K562 treated with DMSO at 1 percent for 48 hours (cell line): Measurements from ENCODE around the gene USP17L17. TPM values are rescaled to one million over a fixed set of nuclear protein-coding genes. Genes with fewer than 3 reads are reported as not detected.

ENCODE experiments used
- total RNA-seq: library from RNA; unstranded; fragments of 300-600 nt; gene quantifications from 2 replicates; pipeline ENCODE4 v1.2.3, GENCODE V29; 2022; ENCODE audit warnings: low replicate concordance; ENCODE audit errors: extremely low read depth

Gene USP17L17, protein sequence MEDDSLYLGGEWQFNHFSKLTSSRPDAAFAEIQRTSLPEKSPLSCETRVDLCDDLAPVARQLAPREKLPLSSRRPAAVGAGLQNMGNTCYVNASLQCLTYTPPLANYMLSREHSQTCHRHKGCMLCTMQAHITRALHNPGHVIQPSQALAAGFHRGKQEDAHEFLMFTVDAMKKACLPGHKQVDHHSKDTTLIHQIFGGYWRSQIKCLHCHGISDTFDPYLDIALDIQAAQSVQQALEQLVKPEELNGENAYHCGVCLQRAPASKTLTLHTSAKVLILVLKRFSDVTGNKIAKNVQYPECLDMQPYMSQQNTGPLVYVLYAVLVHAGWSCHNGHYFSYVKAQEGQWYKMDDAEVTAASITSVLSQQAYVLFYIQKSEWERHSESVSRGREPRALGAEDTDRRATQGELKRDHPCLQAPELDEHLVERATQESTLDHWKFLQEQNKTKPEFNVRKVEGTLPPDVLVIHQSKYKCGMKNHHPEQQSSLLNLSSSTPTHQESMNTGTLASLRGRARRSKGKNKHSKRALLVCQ
- not detected in 2 replicates for total RNA-seq

DNA sequence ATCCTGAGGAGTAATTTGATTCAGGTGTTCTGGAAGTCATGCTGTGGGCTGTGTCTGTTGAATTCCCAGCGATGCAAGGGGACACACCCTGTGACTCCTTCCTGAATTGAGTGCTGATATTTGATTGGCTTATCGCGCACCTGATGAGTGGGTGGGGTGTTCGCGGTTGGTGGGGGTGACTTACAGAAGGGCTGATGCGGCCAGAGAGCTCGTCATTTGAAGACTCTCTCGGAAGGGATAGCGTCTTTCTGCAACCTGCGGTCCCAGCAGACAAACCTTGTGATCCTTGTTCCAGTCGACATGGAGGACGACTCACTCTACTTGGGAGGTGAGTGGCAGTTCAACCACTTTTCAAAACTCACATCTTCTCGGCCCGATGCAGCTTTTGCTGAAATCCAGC is at the start of gene USP17L17:
TSS of gene USP17L17 (plus strand) at position 301 of the 400 bp plus-strand sequence. CDS start at position 301, 0 bp downstream.

DNA sequence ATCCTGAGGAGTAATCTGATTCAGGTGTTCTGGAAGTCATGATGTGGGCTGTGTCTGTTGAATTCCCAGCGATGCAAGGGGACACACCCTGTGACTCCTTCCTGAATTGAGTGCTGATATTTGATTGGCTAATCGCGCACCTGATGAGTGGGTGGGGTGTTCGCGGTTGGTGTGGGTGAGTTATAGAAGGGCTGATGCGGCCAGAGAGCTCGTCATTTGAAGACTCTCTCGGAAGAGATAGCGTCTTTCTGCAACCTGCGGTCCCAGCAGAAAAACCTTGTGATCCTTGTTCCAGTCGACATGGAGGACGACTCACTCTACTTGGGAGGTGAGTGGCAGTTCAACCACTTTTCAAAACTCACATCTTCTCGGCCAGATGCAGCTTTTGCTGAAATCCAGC is 33.3 kb upstream of the USP17L17 start, which contains the start of gene USP17L10:
TSS of gene USP17L10 (plus strand) at position 301 of the 400 bp plus-strand sequence. CDS start at position 301, 0 bp downstream.

DNA sequence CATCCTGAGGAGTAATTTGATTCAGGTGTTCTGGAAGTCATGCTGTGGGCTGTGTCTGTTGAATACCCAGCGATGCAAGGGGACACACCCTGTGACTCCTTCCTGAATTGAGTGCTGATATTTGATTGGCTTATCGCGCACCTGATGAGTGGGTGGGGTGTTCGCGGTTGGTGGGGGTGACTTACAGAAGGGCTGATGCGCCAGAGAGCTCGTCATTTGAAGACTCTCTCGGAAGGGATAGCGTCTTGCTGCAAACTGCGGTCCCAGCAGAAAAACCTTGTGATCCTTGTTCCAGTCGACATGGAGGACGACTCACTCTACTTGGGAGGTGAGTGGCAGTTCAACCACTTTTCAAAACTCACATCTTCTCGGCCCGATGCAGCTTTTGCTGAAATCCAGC is 28.6 kb upstream of the USP17L17 start, which contains the start of gene USP17L11:
TSS of gene USP17L11 (plus strand) at position 301 of the 400 bp plus-strand sequence. CDS start at position 301, 0 bp downstream.

DNA sequence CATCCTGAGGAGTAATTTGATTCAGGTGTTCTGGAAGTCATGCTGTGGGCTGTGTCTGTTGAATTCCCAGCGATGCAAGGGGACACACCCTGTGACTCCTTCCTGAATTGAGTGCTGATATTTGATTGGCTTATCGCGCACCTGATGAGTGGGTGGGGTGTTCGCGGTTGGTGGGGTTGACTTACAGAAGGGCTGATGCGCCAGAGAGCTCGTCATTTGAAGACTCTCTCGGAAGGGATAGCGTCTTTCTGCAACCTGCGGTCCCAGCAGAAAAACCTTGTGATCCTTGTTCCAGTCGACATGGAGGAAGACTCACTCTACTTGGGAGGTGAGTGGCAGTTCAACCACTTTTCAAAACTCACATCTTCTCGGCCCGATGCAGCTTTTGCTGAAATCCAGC is 23.8 kb upstream of the USP17L17 start, which contains the start of gene USP17L12:
TSS of gene USP17L12 (plus strand) at position 301 of the 400 bp plus-strand sequence. CDS start at position 301, 0 bp downstream.

DNA sequence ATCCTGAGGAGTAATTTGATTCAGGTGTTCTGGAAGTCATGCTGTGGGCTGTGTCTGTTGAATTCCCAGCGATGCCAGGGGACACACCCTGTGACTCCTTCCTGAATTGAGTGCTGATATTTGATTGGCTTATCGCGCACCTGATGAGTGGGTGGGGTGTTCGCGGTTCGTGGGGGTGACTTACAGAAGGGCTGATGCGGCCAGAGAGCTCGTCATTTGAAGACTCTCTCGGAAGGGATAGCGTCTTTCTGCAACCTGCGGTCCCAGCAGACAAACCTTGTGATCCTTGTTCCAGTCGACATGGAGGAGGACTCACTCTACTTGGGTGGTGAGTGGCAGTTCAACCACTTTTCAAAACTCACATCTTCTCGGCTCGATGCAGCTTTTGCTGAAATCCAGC is 19.1 kb upstream of the USP17L17 start, which contains the start of gene USP17L13:
TSS of gene USP17L13 (plus strand) at position 301 of the 400 bp plus-strand sequence. CDS start at position 301, 0 bp downstream.

DNA sequence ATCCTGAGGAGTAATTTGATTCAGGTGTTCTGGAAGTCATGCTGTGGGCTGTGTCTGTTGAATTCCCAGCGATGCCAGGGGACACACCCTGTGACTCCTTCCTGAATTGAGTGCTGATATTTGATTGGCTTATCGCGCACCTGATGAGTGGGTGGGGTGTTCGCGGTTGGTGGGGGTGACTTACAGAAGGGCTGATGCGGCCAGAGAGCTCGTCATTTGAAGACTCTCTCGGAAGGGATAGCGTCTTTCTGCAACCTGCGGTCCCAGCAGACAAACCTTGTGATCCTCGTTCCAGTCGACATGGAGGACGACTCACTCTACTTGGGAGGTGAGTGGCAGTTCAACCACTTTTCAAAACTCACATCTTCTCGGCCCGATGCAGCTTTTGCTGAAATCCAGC is 9.6 kb upstream of the USP17L17 start, which contains the start of gene USP17L15:
TSS of gene USP17L15 (plus strand) at position 301 of the 400 bp plus-strand sequence. CDS start at position 301, 0 bp downstream.

DNA sequence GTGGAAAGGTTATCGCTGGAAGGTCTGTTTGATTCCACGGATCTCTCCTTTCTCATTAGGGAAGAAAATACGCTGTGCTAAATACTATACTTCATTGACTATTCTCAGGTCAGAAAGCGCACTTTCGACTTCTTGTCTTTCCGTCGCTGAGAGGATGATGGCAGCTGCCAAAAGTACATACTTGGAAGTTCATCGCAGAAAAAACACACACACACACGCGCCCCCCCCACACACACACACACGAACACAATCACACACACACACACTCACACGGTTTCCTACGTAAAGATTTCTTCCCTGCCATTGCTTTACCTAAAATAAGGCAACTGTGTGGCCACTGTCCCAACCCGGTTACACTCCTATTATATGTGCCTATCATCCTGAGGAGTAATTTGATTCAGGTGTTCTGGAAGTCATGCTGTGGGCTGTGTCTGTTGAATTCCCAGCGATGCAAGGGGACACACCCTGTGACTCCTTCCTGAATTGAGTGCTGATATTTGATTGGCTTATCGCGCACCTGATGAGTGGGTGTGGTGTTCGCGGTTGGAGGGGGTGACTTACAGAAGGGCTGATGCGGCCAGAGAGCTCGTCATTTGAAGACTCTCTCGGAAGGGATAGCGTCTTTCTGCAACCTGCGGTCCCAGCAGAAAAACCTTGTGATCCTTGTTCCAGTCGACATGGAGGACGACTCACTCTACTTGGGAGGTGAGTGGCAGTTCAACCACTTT is 4.4 kb downstream of the USP17L17 start, which contains the start of gene USP17L18:
TSS of gene USP17L18 (plus strand) at position 678 of the 728 bp plus-strand sequence. CDS start at position 678, 0 bp downstream.

DNA sequence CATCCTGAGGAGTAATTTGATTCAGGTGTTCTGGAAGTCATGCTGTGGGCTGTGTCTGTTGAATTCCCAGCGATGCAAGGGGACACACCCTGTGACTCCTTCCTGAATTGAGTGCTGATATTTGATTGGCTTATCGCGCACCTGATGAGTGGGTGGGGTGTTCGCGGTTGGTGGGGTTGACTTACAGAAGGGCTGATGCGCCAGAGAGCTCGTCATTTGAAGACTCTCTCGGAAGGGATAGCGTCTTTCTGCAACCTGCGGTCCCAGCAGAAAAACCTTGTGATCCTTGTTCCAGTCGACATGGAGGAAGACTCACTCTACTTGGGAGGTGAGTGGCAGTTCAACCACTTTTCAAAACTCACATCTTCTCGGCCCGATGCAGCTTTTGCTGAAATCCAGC is 9.4 kb downstream of the USP17L17 start, which contains the start of gene USP17L19:
TSS of gene USP17L19 (plus strand) at position 301 of the 400 bp plus-strand sequence. CDS start at position 301, 0 bp downstream.

DNA sequence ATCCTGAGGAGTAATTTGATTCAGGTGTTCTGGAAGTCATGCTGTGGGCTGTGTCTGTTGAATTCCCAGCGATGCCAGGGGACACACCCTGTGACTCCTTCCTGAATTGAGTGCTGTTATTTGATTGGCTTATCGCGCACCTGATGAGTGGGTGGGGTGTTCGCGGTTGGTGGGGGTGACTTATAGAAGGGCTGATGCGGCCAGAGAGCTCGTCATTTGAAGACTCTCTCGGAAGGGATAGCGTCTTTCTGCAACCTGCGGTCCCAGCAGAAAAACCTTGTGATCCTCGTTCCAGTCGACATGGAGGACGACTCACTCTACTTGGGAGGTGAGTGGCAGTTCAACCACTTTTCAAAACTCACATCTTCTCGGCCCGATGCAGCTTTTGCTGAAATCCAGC is 14.1 kb downstream of the USP17L17 start, which contains the start of gene USP17L20:
TSS of gene USP17L20 (plus strand) at position 301 of the 400 bp plus-strand sequence. CDS start at position 301, 0 bp downstream.

DNA sequence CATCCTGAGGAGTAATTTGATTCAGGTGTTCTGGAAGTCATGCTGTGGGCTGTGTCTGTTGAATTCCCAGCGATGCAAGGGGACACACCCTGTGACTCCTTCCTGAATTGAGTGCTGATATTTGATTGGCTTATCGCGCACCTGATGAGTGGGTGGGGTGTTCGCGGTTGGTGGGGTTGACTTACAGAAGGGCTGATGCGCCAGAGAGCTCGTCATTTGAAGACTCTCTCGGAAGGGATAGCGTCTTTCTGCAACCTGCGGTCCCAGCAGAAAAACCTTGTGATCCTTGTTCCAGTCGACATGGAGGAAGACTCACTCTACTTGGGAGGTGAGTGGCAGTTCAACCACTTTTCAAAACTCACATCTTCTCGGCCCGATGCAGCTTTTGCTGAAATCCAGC is 18.9 kb downstream of the USP17L17 start, which contains the start of gene USP17L21:
TSS of gene USP17L21 (plus strand) at position 301 of the 400 bp plus-strand sequence. CDS start at position 301, 0 bp downstream.

DNA sequence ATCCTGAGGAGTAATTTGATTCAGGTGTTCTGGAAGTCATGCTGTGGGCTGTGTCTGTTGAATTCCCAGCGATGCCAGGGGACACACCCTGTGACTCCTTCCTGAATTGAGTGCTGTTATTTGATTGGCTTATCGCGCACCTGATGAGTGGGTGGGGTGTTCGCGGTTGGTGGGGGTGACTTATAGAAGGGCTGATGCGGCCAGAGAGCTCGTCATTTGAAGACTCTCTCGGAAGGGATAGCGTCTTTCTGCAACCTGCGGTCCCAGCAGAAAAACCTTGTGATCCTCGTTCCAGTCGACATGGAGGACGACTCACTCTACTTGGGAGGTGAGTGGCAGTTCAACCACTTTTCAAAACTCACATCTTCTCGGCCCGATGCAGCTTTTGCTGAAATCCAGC is 23.6 kb downstream of the USP17L17 start, which contains the start of gene USP17L22:
TSS of gene USP17L22 (plus strand) at position 301 of the 400 bp plus-strand sequence. CDS start at position 301, 0 bp downstream.

Other genes starting within 250 kb of the USP17L17 start
- gene FAM90A26, start 73.5 kb upstream of the USP17L17 start, total RNA-seq: not detected in 2 replicates
- gene USP17L10, start 33.2 kb upstream of the USP17L17 start, total RNA-seq: not detected in 2 replicates
- not detected in 2 replicates for gene USP17L11, start 28.5 kb upstream of the USP17L17 start, total RNA-seq
- gene USP17L12, start 23.7 kb upstream of the USP17L17 start, total RNA-seq: not detected in 2 replicates
- not detected in 2 replicates for gene USP17L13, start 19.0 kb upstream of the USP17L17 start, total RNA-seq
- gene USP17L15, start 9.5 kb upstream of the USP17L17 start, total RNA-seq: not detected in 2 replicates
- not detected in 2 replicates for gene USP17L18, start 4.8 kb downstream of the USP17L17 start, total RNA-seq
- gene USP17L19, start 9.5 kb downstream of the USP17L17 start, total RNA-seq: not detected in 2 replicates
- not detected in 2 replicates for gene USP17L20, start 14.2 kb downstream of the USP17L17 start, total RNA-seq
- not detected in 2 replicates for gene USP17L21, start 19.0 kb downstream of the USP17L17 start, total RNA-seq
- not detected in 2 replicates for gene USP17L22, start 23.7 kb downstream of the USP17L17 start, total RNA-seq
- gene USP17L24, start 81.3 kb downstream of the USP17L17 start, total RNA-seq: not detected in 2 replicates
- not detected in 2 replicates for gene USP17L25, start 86.0 kb downstream of the USP17L17 start, total RNA-seq
- gene USP17L26, start 90.8 kb downstream of the USP17L17 start, total RNA-seq: not detected in 2 replicates
- gene USP17L5, start 95.5 kb downstream of the USP17L17 start, total RNA-seq: not detected in 2 replicates
- gene USP17L27, start 100.3 kb downstream of the USP17L17 start, total RNA-seq: not detected in 2 replicates
- gene USP17L28, start 105.0 kb downstream of the USP17L17 start, total RNA-seq: not detected in 2 replicates
- gene USP17L29, start 109.8 kb downstream of the USP17L17 start, total RNA-seq: not detected in 2 replicates
- gene USP17L30, start 119.2 kb downstream of the USP17L17 start, total RNA-seq: not detected in 2 replicates
- not detected in 2 replicates for gene DEFB131A, start 200.5 kb downstream of the USP17L17 start, total RNA-seq